GM12874 (cell line): ENCODE results near the gene AKR1C8.

Experiments used
- CTCF ChIP-seq: IDR thresholded peaks from 2 replicates; pipeline ENCODE4 v1.5.1; 2011; ENCODE audit warnings: low read depth, mild to moderate bottlenecking, control low read depth, low read length, moderate library complexity; ENCODE audit not compliant: insufficient read depth

The AKR1C8 gene

GRCh38 chr10:5155951-5156350 lies 29.0 kb downstream of the AKR1C8 start:
- no peak for TF ChIP-seq CTCF

DNA sequence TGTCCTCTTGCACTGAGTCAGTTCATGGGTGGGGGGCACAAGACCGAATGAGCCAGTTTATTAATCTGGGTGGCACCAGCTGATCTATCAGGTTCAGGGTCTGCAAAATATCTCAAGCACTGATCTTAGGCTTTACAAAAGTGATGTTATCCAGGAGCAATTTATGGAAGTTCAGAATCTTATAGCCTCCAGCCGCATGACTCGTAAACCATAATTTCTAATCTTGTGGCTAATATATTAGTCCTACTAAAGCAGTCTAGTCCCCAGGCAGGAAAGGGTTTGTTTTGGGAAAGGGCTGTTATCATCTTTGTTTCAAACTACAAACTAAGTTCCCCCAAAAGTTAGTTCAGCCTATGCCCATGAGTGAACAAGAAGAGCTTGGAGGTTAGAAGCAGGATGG lies 33.9 kb downstream of the AKR1C8 start:
- no peak for TF ChIP-seq CTCF

GRCh38 chr10:5148678-5149032 lies 36.3 kb downstream of the AKR1C8 start:
- no peak for TF ChIP-seq CTCF

- no peak for TF ChIP-seq CTCF
These were observed 36.8 kb downstream of the AKR1C8 start for GRCh38 chr10:5147981-5148677.

GRCh38 chr10:5147255-5147980 lies 37.5 kb downstream of the AKR1C8 start:
- no peak for TF ChIP-seq CTCF

- TF ChIP-seq CTCF, result no peak
These were observed 38.1 kb downstream of the AKR1C8 start for GRCh38 chr10:5146920-5147254.

DNA sequence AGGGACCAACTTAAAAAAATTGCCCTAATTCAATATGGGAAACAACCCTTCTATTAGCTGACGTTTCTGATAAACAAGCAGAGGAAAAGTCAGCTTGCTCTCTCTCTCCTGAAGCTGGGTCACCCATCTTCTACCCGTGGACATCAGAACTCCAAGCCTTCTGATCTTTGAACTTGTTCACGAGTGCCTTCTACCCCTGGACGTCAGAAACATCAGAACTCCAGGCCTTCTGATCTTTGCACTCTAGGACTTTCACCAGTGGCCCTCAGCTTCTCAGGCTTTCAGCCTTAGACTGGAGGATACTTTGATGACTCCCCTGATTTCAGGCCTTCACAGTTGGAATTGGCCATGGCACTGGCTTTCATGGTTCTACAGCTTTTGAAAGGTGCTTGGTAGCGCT lies 41.8 kb downstream of the AKR1C8 start:
- no peak for TF ChIP-seq CTCF
